GM19099 (cell line): ENCODE measurements around the gene CXXC4.

Source experiments
- POLR2A ChIP-seq: IDR thresholded peaks from 3 replicates; pipeline ENCODE4 v1.6.1; 2011; ENCODE audit warnings: low read depth; ENCODE audit not compliant: insufficient read length; ENCODE audit errors: extremely low read depth

CXXC4 gene

GRCh38 chr4:104494822-104495559 is at the start of gene CXXC4:
CXXC4 (minus strand) TSS chr4:104494894; CDS start chr4:104491802, 3,092 bp downstream.
- TF ChIP-seq POLR2A: peak; percentile 59

DNA sequence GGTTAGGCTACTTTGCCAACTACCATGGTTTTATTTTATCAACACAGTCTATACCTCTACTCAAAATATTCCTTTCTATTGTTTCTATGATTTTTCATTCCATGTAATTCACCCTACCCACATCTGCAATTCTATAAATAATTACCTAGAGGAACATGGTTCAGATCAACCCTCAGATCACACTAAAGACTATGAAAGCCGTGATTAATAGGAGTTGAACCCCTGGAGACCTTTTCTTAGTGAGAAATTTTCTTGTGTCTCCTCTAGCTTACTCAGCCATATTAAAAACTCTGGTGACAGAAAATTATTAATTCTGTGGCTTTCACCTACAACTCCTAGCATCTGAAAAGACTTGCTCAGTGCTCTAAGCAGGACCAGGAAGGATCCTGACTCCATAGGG is 38.5 kb upstream of the CXXC4 start:
- TF ChIP-seq POLR2A: no peak

GRCh38 chr4:104532677-104533076 is 38.0 kb upstream of the CXXC4 start:
- no peak for TF ChIP-seq POLR2A

- no peak for TF ChIP-seq POLR2A
Observed at GRCh38 chr4:104531390-104531789, 36.7 kb upstream of the CXXC4 start.

DNA sequence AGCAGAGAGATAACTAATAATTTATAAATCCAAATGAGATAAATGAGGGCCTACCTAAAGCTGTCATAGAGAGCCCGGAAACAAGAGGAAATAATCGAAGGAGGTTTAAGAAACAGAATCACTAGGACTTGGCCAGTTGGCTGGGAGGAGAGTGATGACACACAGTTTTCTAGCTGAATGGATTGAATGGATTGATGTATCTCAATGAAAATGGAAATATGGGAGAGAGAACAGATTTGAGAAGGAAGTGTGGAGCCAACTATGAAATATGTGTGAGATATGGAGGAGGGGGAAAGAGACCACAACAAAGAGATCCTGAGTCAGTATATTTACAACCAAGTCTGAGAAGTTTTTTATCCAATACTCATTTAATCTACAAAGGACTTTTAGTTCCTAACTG is 35.7 kb upstream of the CXXC4 start:
- TF ChIP-seq POLR2A: no peak

DNA sequence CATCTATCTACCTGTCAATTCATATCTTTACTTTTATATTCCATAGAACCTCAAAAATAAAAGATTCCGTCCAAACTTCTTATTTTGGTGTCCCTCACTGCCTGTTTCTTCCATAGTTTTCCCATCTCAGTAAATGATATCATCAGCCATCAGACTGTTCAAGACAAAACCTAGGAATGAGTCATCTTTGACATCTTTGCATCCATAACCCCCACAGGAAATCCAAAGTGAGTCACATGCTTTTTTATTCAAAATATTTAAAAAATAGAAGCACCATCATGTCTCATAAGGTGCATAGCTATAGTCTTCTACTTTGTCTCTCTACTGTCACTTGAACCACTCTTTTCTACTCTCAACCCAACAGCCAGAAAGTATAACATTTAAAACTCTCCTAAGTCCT is 29.9 kb upstream of the CXXC4 start:
- TF ChIP-seq POLR2A: no peak

DNA sequence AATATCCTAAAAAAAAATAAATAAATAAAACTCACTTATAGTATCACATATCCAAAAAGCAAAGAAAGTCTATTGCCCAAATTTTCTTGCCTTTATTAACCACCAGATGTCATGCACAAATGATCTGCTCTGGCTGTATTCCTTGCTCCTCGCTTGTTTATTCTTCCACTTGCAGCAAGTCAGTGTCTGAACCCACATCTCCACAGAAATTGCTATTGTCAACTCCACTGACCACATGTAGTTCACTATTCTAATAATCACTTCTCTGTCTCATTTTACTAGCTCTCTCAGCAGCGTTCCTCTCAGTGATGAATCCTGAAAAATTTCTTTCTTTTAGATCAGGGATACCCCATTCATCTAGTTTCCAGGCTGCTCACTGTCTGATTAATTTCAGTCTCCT is 29.3 kb upstream of the CXXC4 start:
- no peak for TF ChIP-seq POLR2A

DNA sequence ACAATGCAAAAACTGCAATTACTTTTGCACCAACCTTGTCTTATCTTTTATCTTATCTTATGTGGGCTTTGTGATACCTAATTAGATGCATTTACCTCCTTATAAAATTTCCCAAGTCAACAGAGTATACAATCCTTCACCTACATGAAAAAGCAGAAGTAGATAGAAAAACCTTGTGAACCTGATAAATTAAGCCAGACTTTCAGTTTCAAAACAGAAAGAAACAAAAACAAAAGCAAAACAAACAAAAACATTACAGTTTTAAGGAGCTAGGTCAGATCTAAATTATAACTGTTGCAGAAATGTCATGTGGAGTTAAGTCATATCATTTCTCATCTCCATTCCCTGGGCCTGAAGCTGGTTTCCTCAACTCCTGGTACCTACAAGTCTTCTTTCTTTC is 24.9 kb upstream of the CXXC4 start:
- TF ChIP-seq POLR2A: no peak

DNA sequence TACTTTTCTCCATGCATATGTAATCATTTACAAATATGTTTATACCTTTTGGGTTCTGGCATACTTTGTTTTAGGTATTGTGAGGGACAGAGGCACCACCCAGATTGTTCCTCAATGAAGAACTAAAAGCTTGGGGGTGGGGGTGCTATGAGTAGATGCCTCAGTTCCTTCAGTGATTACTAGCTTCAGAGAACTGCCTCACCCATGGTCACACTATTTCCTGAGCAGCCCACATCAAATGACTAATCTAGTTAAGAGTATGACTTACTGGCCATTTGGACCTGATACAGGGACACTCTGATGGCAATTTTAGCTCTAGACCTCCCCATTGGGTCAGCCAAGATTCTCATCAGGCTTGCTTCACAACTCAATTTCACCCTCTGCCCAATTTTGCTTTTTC is 22.2 kb upstream of the CXXC4 start:
- TF ChIP-seq POLR2A: no peak

GRCh38 chr4:104508224-104508623 is 13.5 kb upstream of the CXXC4 start:
- no peak for TF ChIP-seq POLR2A

- no peak for TF ChIP-seq POLR2A
Observed at GRCh38 chr4:104507112-104507511, 12.4 kb upstream of the CXXC4 start.

DNA sequence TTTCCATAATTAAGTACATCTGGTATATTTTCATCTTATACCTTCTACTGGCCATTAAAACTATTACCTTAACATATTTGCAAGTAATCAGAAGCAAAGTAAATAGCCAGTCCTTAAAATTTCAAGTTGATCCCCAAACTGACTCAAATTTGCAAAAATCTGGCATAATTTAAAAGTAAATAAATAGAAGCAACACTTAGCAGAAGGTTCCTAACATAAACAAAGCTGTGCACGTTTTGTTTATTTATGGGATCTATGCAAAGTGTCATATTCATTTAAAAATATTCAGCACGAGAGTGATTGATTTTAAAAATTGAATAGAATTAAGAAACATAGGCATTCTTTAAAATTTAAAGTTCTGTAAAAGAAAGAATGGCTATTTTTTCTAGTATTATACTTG is 9.8 kb upstream of the CXXC4 start:
- TF ChIP-seq POLR2A: no peak

DNA sequence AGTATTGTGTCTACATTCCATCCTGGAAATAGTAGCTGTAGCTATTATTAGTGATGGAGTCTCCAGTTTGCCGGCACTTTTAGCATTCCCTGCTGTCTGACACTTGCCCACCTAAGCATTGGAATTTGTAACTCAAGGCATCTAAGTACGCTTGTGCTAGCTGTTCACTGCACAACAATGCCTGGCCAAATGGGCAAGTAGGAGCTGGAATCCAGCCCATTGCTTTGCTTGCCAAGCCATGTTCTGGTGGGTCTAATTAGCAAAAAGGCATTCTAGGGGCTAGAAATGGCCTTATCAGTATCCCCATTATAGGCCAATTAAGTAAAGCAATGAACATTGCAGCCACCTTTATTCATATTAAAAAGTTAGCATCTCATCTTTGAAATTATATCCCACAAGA is 7.8 kb upstream of the CXXC4 start:
- no peak for TF ChIP-seq POLR2A

GRCh38 chr4:104501290-104501689 is 6.6 kb upstream of the CXXC4 start:
- no peak for TF ChIP-seq POLR2A

- no peak for TF ChIP-seq POLR2A
Observed at GRCh38 chr4:104500442-104500841, 5.7 kb upstream of the CXXC4 start.

DNA sequence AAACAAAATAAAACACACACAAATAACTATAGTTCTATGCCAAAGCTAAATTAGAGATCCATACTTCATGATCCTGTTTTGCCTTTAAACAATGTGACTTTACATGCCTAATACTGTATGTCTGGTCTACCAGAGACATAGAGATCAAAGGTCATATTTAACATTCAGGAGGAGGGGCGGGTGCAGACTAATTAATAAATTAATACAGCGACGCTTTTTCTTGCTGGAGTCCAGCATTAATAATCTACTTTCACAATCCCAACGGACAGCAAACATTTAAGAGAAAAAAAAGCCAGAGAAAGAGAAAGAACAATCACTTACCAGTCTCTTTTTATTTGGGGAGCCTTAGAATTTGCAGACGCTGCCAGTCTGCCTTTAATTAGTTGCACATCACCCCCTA is 509 bp downstream of the CXXC4 start:
- TF ChIP-seq POLR2A: no peak
